ENCODE data around the gene AGAP9.

DNA sequence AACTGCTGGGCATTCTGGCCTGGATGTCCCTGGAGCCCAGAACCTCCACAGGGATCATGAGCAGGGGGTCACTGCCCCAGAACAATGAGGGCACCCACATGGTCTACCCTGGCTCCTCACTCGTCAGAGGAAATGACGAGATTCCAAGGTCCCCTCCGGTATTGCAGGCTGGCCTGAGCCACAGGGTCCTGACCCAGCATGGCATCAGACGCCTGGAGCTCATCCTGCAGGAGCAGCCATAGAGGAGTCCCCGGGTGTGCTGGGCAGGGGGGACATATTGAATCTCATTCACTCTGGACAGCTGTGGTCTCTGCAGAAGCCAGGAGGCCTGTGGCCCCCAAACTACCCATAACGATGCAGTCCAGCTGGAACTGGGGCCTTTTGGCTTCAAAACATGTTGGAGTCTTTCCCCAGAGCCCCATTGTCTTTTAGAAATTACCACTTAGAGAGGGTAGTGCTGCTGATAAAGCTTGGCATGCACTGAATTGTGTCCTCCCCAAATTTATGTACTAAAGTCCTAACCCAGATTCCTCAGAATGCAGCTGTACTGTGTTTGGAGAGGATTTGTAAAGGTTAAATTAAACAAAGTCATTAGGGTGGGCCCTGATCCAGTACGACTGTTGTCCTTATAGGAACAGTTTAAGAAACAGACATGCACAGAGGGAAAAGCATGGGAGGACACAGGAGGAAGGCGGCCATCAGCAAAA lies 67.2 kb downstream of the AGAP9 start:
- TF ChIP-seq, protein P1, sequence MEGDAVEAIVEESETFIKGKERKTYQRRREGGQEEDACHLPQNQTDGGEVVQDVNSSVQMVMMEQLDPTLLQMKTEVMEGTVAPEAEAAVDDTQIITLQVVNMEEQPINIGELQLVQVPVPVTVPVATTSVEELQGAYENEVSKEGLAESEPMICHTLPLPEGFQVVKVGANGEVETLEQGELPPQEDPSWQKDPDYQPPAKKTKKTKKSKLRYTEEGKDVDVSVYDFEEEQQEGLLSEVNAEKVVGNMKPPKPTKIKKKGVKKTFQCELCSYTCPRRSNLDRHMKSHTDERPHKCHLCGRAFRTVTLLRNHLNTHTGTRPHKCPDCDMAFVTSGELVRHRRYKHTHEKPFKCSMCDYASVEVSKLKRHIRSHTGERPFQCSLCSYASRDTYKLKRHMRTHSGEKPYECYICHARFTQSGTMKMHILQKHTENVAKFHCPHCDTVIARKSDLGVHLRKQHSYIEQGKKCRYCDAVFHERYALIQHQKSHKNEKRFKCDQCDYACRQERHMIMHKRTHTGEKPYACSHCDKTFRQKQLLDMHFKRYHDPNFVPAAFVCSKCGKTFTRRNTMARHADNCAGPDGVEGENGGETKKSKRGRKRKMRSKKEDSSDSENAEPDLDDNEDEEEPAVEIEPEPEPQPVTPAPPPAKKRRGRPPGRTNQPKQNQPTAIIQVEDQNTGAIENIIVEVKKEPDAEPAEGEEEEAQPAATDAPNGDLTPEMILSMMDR (IDR thresholded peaks at IDR 0.05; ENCODE audit: low read depth, low read length, poor library complexity, severe bottlenecking): no peak
- TF ChIP-seq EZH2phosphoT487 (IDR thresholded peaks at IDR 0.05; ENCODE audit: borderline replicate concordance, low read length): no peak

Measured in DOHH2 (cell line).